Measurements from ENCODE around the gene NEUROG2.

The NEUROG2 gene

DNA sequence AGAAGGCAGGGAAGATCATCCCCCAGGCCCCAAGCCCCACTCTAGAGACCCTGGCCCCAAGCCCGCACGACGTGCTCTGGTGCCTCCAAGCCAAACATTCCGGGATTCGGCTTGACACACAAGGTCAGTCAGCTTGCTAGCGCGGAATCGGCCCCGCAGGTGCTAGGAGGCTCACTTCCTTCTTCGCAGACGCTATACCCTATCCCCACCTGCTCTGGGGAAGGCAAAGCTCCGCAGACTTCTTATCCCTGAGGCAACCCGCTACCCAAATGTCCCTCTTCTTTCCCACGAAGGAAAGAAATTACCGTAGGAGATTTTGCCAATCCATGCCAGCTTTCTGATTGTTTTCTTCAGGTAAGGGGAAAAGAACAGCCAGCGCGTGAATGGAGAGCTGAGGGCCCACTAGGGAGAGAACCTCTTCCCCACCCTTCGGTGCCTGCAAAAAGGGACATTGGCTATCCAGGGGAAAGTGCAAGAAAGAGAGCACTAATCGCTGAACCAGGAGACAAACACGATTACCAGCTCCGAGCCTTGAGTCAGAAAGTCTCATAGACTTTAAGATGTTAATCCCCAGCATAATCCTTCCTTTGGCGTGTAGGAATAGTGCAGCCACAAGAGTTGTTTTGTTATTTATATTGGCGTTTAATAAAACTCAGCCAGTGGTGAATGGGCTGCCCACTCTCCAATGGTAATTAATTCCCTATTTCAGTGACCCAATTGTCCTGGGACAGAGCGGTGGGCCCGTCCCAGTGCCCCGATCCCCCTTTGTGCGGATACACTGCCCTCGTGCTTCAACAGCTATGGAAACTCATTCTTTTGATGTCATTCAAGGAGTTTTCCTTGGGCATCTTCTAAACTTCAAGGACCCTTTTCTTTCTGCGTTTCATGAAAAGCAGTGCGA, 5.4 kb upstream of the NEUROG2 start:
- no peak overlapping the region for H3K4me3 ChIP-seq (replicated peaks; ENCODE audit: low read depth, low read length)
- TF ChIP-seq, protein P1, sequence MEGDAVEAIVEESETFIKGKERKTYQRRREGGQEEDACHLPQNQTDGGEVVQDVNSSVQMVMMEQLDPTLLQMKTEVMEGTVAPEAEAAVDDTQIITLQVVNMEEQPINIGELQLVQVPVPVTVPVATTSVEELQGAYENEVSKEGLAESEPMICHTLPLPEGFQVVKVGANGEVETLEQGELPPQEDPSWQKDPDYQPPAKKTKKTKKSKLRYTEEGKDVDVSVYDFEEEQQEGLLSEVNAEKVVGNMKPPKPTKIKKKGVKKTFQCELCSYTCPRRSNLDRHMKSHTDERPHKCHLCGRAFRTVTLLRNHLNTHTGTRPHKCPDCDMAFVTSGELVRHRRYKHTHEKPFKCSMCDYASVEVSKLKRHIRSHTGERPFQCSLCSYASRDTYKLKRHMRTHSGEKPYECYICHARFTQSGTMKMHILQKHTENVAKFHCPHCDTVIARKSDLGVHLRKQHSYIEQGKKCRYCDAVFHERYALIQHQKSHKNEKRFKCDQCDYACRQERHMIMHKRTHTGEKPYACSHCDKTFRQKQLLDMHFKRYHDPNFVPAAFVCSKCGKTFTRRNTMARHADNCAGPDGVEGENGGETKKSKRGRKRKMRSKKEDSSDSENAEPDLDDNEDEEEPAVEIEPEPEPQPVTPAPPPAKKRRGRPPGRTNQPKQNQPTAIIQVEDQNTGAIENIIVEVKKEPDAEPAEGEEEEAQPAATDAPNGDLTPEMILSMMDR (IDR thresholded peaks at IDR 0.05; ENCODE audit: low read depth, low read length, missing control alignments): no peak
- DNase-seq (ENCODE audit: extremely low read depth, low read depth): no peak

DNA sequence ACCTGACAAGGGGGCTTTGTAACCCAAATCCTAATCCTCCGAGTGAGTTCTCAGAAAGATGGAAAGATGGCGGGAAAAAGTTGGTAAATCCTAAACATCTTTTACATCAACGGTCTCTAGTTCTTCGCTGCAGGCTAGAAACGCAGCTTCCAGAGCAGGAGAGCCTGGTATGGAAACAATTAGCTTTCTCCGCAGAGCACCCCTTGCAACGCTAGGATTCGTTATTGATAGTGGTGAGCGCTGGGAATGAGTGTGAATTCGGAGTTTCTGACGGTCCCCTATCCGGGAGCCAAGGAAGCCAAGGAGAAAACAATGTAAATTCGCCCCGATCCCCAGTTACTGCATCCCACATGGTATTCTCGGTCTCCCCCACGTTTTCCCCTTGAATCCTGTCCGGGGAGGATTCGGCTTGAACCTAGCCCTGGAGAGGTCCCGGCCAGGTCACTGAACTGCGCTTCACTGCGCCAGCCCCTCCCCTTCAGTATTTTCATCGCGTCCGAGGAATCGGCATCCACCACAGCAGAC, 4.7 kb upstream of the NEUROG2 start:
- no peak for DNase-seq (ENCODE audit: extremely low read depth, low read depth)
- no peak overlapping the region for H3K4me3 ChIP-seq (replicated peaks; ENCODE audit: low read depth, low read length)
- TF ChIP-seq, protein P1 (IDR thresholded peaks at IDR 0.05; ENCODE audit: low read depth, low read length, missing control alignments): no peak

DNA sequence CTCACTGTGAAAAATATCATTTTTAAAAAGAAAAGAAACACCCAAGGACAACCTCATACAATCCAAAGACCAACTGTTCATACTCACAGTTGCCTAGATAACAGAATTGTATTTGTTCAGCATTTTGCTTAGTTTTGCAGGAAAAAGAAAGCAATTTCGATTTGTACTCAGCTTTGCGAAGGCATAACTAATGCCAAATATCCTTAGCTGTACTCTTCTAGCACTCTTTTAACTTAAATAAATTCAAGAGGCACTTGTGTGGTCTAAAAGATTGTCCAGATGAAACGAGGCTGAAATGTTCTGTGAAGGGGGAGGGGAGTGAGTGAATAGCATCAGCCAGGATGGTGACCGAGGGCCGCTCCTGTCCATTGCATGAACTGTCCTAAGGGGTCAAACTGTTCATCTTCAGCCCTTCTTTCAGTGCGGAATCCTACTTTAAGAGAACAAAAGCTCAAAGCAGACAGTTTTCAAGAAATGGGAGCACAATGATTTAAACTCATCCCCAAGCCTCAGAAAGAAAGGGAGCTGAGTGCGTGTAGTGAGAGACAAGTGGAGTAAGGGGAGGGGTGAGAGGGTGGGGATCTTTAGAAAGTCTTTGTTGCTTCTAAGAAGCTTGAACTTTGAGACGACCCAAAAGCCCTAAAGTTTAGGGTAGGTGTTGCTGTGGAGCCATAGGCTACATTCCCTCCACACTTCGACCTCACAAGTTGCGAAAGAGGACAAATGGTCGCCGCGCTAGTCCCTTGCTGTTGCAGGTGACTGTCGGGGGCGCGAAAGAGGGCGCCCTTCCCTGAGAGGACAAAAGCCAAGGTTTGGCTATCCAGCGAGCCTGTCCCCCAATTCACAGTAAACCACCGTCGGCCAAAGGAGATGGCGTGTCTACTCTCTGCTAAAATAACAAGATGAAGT, 4.0 kb upstream of the NEUROG2 start:
- TF ChIP-seq, protein P1 (IDR thresholded peaks at IDR 0.05; ENCODE audit: low read depth, low read length, missing control alignments): no peak
- no peak for DNase-seq (ENCODE audit: extremely low read depth, low read depth)
- H3K4me3 ChIP-seq (replicated peaks; ENCODE audit: low read depth, low read length): no peak overlapping the region

DNA sequence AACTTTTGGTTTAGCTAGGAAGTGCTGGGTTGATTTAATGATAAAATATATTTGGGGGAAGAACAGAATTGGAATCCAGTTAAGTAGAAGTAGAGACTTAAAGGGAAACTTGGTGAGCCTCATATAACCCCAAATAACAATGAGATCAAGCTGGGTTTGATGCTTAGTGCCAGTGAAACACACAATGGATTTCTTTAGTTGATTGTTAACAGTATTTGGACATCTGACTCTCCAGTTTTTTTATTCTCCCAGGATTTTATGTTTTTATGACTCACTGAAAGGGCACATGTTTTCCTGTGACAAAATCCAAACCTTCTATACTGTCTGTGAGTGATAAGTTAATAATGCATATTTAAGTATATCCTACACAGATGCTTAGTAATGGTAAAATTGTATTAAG, 2.7 kb upstream of the NEUROG2 start:
- DNase-seq (ENCODE audit: extremely low read depth, low read depth): no peak
- TF ChIP-seq, protein P1 (IDR thresholded peaks at IDR 0.05; ENCODE audit: low read depth, low read length, missing control alignments): no peak
- H3K4me3 ChIP-seq (replicated peaks; ENCODE audit: low read depth, low read length): no peak overlapping the region

DNA sequence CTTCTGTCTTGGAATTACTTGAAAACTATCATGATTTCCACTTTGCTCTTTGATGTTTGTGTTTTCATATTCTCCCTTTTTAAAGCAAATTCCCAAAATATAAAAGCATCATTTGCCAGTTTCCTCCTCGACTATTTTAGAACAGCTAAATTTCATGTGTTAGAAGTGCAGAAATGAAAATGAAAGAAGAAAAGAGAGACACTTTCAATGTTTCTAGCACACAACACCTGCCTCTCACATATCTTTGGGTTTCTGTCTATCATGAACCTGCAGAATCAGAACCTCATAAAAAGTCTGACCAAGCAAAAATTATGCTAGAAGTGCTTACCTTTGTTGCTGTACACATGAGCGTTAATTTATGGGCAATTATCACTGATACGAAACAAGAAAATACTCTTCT, 1.9 kb upstream of the NEUROG2 start:
- no peak for DNase-seq (ENCODE audit: extremely low read depth, low read depth)
- TF ChIP-seq, protein P1 (IDR thresholded peaks at IDR 0.05; ENCODE audit: low read depth, low read length, missing control alignments): no peak
- H3K4me3 ChIP-seq (replicated peaks; ENCODE audit: low read depth, low read length): no peak overlapping the region

DNA sequence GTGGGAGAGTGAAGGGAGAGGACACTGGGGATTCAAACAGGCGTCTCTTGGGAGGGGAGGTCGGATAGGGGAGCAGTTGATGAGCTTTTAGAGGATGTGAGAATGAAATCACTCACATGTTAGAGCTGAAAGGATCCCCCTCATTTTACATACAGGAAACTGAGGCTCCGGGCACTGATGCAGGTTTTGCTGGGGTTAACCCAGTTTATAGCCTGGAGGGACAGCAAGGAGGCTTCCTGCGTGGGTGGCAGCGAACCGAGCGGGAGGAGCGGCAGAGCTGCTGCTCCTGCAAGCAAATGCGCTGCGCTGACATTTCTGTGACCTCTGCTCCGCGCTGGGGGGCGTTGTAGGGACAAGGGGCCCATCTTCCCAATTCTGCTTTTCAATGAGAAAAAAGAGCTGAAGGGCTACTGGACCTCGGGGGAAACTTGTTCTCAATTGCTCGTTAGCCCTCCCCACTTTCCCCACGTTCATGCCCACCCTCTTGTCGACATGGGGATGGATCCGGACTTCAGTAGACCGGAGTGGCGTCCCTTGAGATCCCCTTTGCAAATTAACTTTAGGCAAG, 1.2 kb upstream of the NEUROG2 start:
- TF ChIP-seq, protein P1 (IDR thresholded peaks at IDR 0.05; ENCODE audit: low read depth, low read length, missing control alignments): no peak
- no peak overlapping the region for H3K4me3 ChIP-seq (replicated peaks; ENCODE audit: low read depth, low read length)
- no peak for DNase-seq (ENCODE audit: extremely low read depth, low read depth)
